GM12878 (cell line): Measurements from ENCODE around the gene RORB.

Experiments used
- BCLAF1 ChIP-seq: fragments of 450-650 bp; IDR thresholded peaks from 2 replicates; pipeline ENCODE4 v1.6.1; 2017; ENCODE audit warnings: antibody characterized with exemption, mild to moderate bottlenecking, moderate library complexity
- E2F4 ChIP-seq: IDR thresholded peaks from 2 replicates; pipeline ENCODE4 v1.6.1; 2012; ENCODE audit warnings: low read depth, low read length, improper control_type of control experiment

- TF ChIP-seq E2F4 (no peak), BCLAF1 (no peak)
Observed at GRCh38 chr9:74589576-74589975, 92.4 kb downstream of the RORB start.
